ENCODE data around the gene TMEM248. TPM values are rescaled to one million over a fixed set of nuclear protein-coding genes. Genes with fewer than 3 reads are reported as not detected.

The TMEM248 gene
- total and polyA plus RNA-seq, 10 of the 15 experiments (the other 5 are each of a cell fraction or from before 2014, with no cell fraction given), result 6.3 to 93.5 (median 64.9) TPM

GRCh38 chr7:66910789-66911188 lies 10.2 kb upstream of the TMEM248 start:
- no peaks in the 10 kb centered on the region for H3K27me3 ChIP-seq (replicated peaks in 1 of 2; ENCODE audit: control insufficient read depth in 2 of 2, insufficient read depth in 2 of 2, low read length in 1 of 2)
- ChIA-PET RAD21 (ENCODE audit: unreplicated experiment) (no interaction called here), SMC1A (ENCODE audit: uncharacterized antibody, unreplicated experiment) (no interaction called here), CTCF (interaction anchor here (0.7 to 1.5 kb wide), 2 partner anchors 18 to 67 kb away, joined by 4 to 5 read pairs; no protein-coding TSS in a partner anchor), POLR2A (interaction anchor here (0.7 kb wide), 1 partner anchor 318 kb away, joined by 4 read pairs; no protein-coding TSS in a partner anchor)
- H4K20me1 ChIP-seq (ENCODE audit: control insufficient read depth, insufficient read depth), result no peaks in the 10 kb centered on the region
- H3K79me2 ChIP-seq (ENCODE audit: control insufficient read depth, insufficient read depth, low read length), result no peaks in the 10 kb centered on the region
- H2AFZ ChIP-seq (ENCODE audit: control insufficient read depth, low read depth, low read length), result no peak overlapping the region
- ATAC-seq (no peak), FAIRE-seq (no peak), DNase-seq (ENCODE audit: low read depth, low spot score) (no peak)
- TF ChIP-seq ZNF384 (IDR thresholded peaks at IDR 0.05; ENCODE audit: borderline replicate concordance, low read depth, low read length), result no peak
- no peak for TF ChIP-seq FOS (IDR thresholded peaks at IDR 0.05; ENCODE audit: borderline replicate concordance, extremely low read depth, insufficient read length)
- no peak for TF ChIP-seq CBX5 (IDR thresholded peaks at IDR 0.05; ENCODE audit: low read depth)
- no peak for TF ChIP-seq BACH1 (IDR thresholded peaks at IDR 0.05; ENCODE audit: borderline replicate concordance)
- TF ChIP-seq FOXK2 (IDR thresholded peaks at IDR 0.05), result no peak
- TF ChIP-seq GABPA (IDR thresholded peaks at IDR 0.05; ENCODE audit: low read depth), result no peak
- TF ChIP-seq POU2F2 (IDR thresholded peaks at IDR 0.05; ENCODE audit: borderline replicate concordance, low read depth, low read length), result no peak
- no peak for TF ChIP-seq SMAD5 (IDR thresholded peaks at IDR 0.05; ENCODE audit: low read depth)
- no peak for TF ChIP-seq MTA3 (IDR thresholded peaks at IDR 0.05; ENCODE audit: borderline replicate concordance, low read length)
- no peak for TF ChIP-seq RELA (IDR thresholded peaks at IDR 0.05; ENCODE audit: borderline replicate concordance, partially characterized antibody)
- TF ChIP-seq JUND (IDR thresholded peaks at IDR 0.05; ENCODE audit: low read depth, low read length), result no peak
- TF ChIP-seq SMAD1 (IDR thresholded peaks at IDR 0.05; ENCODE audit: low read depth, partially characterized antibody), result no peak
- no peak for TF ChIP-seq SP1 (IDR thresholded peaks at IDR 0.05; ENCODE audit: low read depth, low read length)
- no peak for TF ChIP-seq PML (IDR thresholded peaks at IDR 0.05; ENCODE audit: low read length)
- no peak for TF ChIP-seq ZNF592 (IDR thresholded peaks at IDR 0.05)
- TF ChIP-seq SIN3A (IDR thresholded peaks at IDR 0.05; ENCODE audit: low read depth, low read length), result no peak
- no peak for TF ChIP-seq PKNOX1 (IDR thresholded peaks at IDR 0.05)
- no peak for TF ChIP-seq EED (IDR thresholded peaks at IDR 0.05; ENCODE audit: low read depth)
- TF ChIP-seq ZNF24 (IDR thresholded peaks at IDR 0.05), result no peak
- H3K27ac ChIP-seq (ENCODE audit: control insufficient read depth, insufficient read depth), result no peak overlapping the region
- H3K4me3 ChIP-seq, result no peak overlapping the region
- 46% methylated on average over 3 of the region's 3 CpGs for whole genome bisulfite sequencing (ENCODE audit: insufficient coverage, insufficient replicate concordance, low lambda C conversion rate, missing lambda C conversion rate)
- H3K4me1 ChIP-seq (ENCODE audit: control insufficient read depth, insufficient read depth, low read length), result peaks cover 2% of the 10 kb centered on the region; the same call in 1 of the 2 replicates
- no peaks in the 10 kb centered on the region for H3K9me3 ChIP-seq (replicated peaks; ENCODE audit: control insufficient read depth, insufficient read depth, low read length)
- in situ Hi-C loops (cut with MboI) (no loop called here), intact Hi-C loops (cut with micrococcal nuclease; ENCODE audit: unreplicated experiment) (no loop called here)
- no peaks in the 10 kb centered on the region for H3K36me3 ChIP-seq (ENCODE audit: control insufficient read depth in 2 of 2, insufficient read depth in 2 of 2, low read length in 1 of 2)
- no TSS peak for BruUV-seq (replicated peaks)
- no peak overlapping the region for H3K9ac ChIP-seq (ENCODE audit: control insufficient read depth, insufficient read depth, low read length)
- no peak overlapping the region for H3K4me2 ChIP-seq (ENCODE audit: control insufficient read depth, insufficient read depth)

Data from GM12878 (cell line).